Subcutaneous adipose tissue (tissue), 4 donors: ENCODE results near the gene CTCFL. TPM values are rescaled to one million over a fixed set of nuclear protein-coding genes. Genes with fewer than 3 reads are reported as not detected.

Source experiments
- CTCF ChIP-seq: fragments of 450-650 bp; IDR thresholded peaks from one replicate; pipeline ENCODE4 v1.5.1; 2016; ENCODE audit warnings: low read depth, mild to moderate bottlenecking, control low read depth, antibody characterized with exemption, moderate library complexity
- total RNA-seq, 4 donors: library from RNA; depleted of rRNA; stranded (reverse); fragments of >200 nt; gene quantifications; one replicate each; pipeline ENCODE4 v1.1.0, GENCODE V29; 2016

Gene CTCFL
- total RNA-seq, 4 donors from 2014 or later: 0.17 TPM; not detected in 3

- no peak for TF ChIP-seq CTCF
Measured at GRCh38 chr20:57493091-57493615, 31.8 kb downstream of the CTCFL start.

- no peak for TF ChIP-seq CTCF
Measured at GRCh38 chr20:57491373-57491772, 33.6 kb downstream of the CTCFL start.

- TF ChIP-seq CTCF: no peak
Measured at GRCh38 chr20:57485770-57486169, 39.2 kb downstream of the CTCFL start.

- TF ChIP-seq CTCF: no peak
Measured at GRCh38 chr20:57484772-57485171, 40.2 kb downstream of the CTCFL start.

- no peak for TF ChIP-seq CTCF
Measured at GRCh38 chr20:57483287-57484050, 41.5 kb downstream of the CTCFL start.

GRCh38 chr20:57482796-57483195, 42.1 kb downstream of the CTCFL start:
- no peak for TF ChIP-seq CTCF

- TF ChIP-seq CTCF: no peak
Measured at GRCh38 chr20:57482148-57482547, 42.8 kb downstream of the CTCFL start.
